CD4-positive, CD25-positive, alpha-beta regulatory T cell (primary cell): Measurements from ENCODE around the gene HDHD2. TPM values are rescaled to one million over a fixed set of nuclear protein-coding genes. Genes with fewer than 3 reads are reported as not detected.

Experiments used
- ATAC-seq, 2 donors: fragments of 150-1000 bp; cut with Tn5 transposase; one replicate each; pipeline ENCODE4 v1.10.0; 2021; ENCODE audit warnings: low read depth in 2 of 2, moderate number of reproducible peaks in 2 of 2, moderate library complexity in 1 of 2
- DNase-seq, 3 donors: peaks; one replicate each; pipeline versions ENCODE4 v3.0.0 to v3.0.0-alpha.2; 2012 to 2022; ENCODE audit warnings: mixed read lengths in 1 of 3
- H3K27ac ChIP-seq: one replicate; pipeline ENCODE4 v1.7.0; 2013; ENCODE audit warnings: mild to moderate bottlenecking, low read length; ENCODE audit not compliant: insufficient read depth, poor library complexity, severe bottlenecking
- H3K27me3 ChIP-seq: one replicate; pipeline ENCODE4 v1.7.0; 2013; ENCODE audit warnings: low read length; ENCODE audit not compliant: control insufficient read depth, insufficient read depth
- H3K36me3 ChIP-seq: one replicate; pipeline ENCODE4 v1.7.0; 2013; ENCODE audit warnings: mild to moderate bottlenecking, low read length, moderate library complexity; ENCODE audit not compliant: control insufficient read depth, insufficient read depth
- H3K4me1 ChIP-seq: 2 replicates; pipeline ENCODE4 v1.7.0; 2013; ENCODE audit warnings: mild to moderate bottlenecking, low read length; ENCODE audit not compliant: insufficient read depth, control insufficient read depth, poor library complexity, severe bottlenecking
- H3K4me3 ChIP-seq: one replicate; pipeline ENCODE4 v1.7.0; 2013; ENCODE audit warnings: low read depth, mild to moderate bottlenecking, low read length, moderate library complexity
- H3K9me3 ChIP-seq, 2 experiments: 1 replicate in 1 of 2; 2 replicates in 1 of 2; pipeline ENCODE4 v1.7.0; 2013; ENCODE audit warnings: low read length in 2 of 2, mild to moderate bottlenecking in 1 of 2, moderate library complexity in 1 of 2; ENCODE audit not compliant: control insufficient read depth in 2 of 2
- H3K27ac Mint-ChIP-seq, 3 donors: one replicate each; pipeline ENCODE4 v1.8.0; 2020 to 2022; ENCODE audit warnings: mild to moderate bottlenecking in 3 of 3, mixed read lengths in 3 of 3, moderate library complexity in 2 of 3
- H3K27me3 Mint-ChIP-seq: one replicate; pipeline ENCODE4 v1.8.0; 2022; ENCODE audit warnings: mild to moderate bottlenecking, mixed read lengths
- H3K36me3 Mint-ChIP-seq: one replicate; pipeline ENCODE4 v1.8.0; 2020; ENCODE audit warnings: mixed read lengths
- H3K4me1 Mint-ChIP-seq, 4 donors: one replicate each; pipeline ENCODE4 v1.8.0; 2020 to 2022; ENCODE audit warnings: mixed read lengths in 4 of 4, mild to moderate bottlenecking in 1 of 4
- H3K4me3 Mint-ChIP-seq, 4 donors: one replicate each; pipeline ENCODE4 v1.8.0; 2020 to 2022; ENCODE audit warnings: mild to moderate bottlenecking in 4 of 4, mixed read lengths in 4 of 4, moderate library complexity in 3 of 4
- H3K9me3 Mint-ChIP-seq, 7 donors: one replicate each; pipeline ENCODE4 v1.8.0; 2020 to 2022; ENCODE audit warnings: mixed read lengths in 7 of 7, mild to moderate bottlenecking in 3 of 7, moderate library complexity in 2 of 7
- polyA plus RNA-seq, 4 donors: library from polyadenylated mRNA; unstranded; fragments of 300-500 nt; fragmentation: Illumina TruSeq; gene quantifications; one replicate each; pipeline ENCODE4 v1.2.3, GENCODE V29; 2021
- total RNA-seq: library from RNA; stranded (reverse); gene quantifications from one replicate; pipeline ENCODE4 v1.2.3, GENCODE V29; 2022

HDHD2 gene
- total and polyA plus RNA-seq, 5 donors from 2014 or later: 18.7 to 46.7 (median 43.9) TPM

GRCh38 chr18:47087676-47088075, 62.6 kb downstream of the HDHD2 start:
- DNase-seq (no peak), ATAC-seq (no peak)
- no peak overlapping the region for H3K4me3 Mint-ChIP-seq
- H3K27ac Mint-ChIP-seq: no peak overlapping the region
- Histone ChIP-seq H3K36me3 (no peaks in the 10 kb centered on the region), H3K9me3 (no peaks in the 10 kb centered on the region), H3K27ac (no peak overlapping the region), H3K4me3 (no peak overlapping the region), H3K27me3 (no peaks in the 10 kb centered on the region), H3K4me1 (no peaks in the 10 kb centered on the region)
- no peaks in the 10 kb centered on the region for H3K9me3 Mint-ChIP-seq
- peaks cover 27% of the 10 kb centered on the region for H3K36me3 Mint-ChIP-seq
- H3K4me1 Mint-ChIP-seq: no peaks in the 10 kb centered on the region
- H3K27me3 Mint-ChIP-seq: no peaks in the 10 kb centered on the region

GRCh38 chr18:47081578-47081977, 68.7 kb downstream of the HDHD2 start:
- Mint-ChIP-seq H3K27me3 (no peaks in the 10 kb centered on the region), H3K9me3 (no peaks in the 10 kb centered on the region), H3K36me3 (peaks cover 10% of the 10 kb centered on the region), H3K4me3 (no peak overlapping the region), H3K27ac (peak overlapping the region in 1 of 3 donors; percentile 11), H3K4me1 (no peaks in the 10 kb centered on the region)
- H3K4me3 ChIP-seq: no peak overlapping the region
- no peak overlapping the region for H3K27ac ChIP-seq
- H3K4me1 ChIP-seq: no peaks in the 10 kb centered on the region
- no peaks in the 10 kb centered on the region for H3K9me3 ChIP-seq
- ATAC-seq (no peak), DNase-seq (no peak)
- H3K27me3 ChIP-seq: no peaks in the 10 kb centered on the region
- no peaks in the 10 kb centered on the region for H3K36me3 ChIP-seq

- DNase-seq: no peak
- Histone ChIP-seq H3K36me3 (no peaks in the 10 kb centered on the region), H3K4me1 (no peaks in the 10 kb centered on the region), H3K4me3 (no peak overlapping the region), H3K27ac (no peak overlapping the region), H3K9me3 (no peaks in the 10 kb centered on the region), H3K27me3 (no peaks in the 10 kb centered on the region)
- Mint-ChIP-seq H3K9me3 (no peaks in the 10 kb centered on the region), H3K27ac (no peak overlapping the region), H3K27me3 (no peaks in the 10 kb centered on the region), H3K4me3 (no peak overlapping the region), H3K36me3 (peaks cover 10% of the 10 kb centered on the region), H3K4me1 (no peaks in the 10 kb centered on the region)
- ATAC-seq: no peak
Measured at GRCh38 chr18:47080872-47081271, 69.4 kb downstream of the HDHD2 start.

DNA sequence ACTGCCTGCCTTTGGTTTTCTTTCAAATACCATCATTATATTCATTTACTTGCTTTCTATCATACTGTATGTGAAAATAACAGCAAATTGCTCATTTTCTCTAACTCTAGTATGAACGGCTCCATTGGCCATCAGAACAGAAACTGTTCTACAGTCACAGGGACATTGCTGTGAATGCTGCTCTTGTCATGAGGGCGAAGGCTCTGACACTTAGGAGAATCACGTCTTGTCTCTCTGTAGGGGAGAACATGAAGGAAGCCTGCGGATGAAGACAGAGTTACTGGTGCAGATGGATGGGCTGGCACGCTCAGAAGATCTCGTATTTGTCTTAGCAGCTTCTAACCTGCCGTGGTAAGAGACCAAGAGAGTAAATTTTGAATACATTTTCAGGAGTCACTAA, 73.2 kb downstream of the HDHD2 start:
- H3K27me3 Mint-ChIP-seq: no peaks in the 10 kb centered on the region
- H3K27ac Mint-ChIP-seq: no peak overlapping the region
- no peak overlapping the region for H3K4me3 ChIP-seq
- no peaks in the 10 kb centered on the region for H3K36me3 Mint-ChIP-seq
- H3K27me3 ChIP-seq: no peaks in the 10 kb centered on the region
- no peaks in the 10 kb centered on the region for H3K9me3 Mint-ChIP-seq
- H3K4me3 Mint-ChIP-seq: no peak overlapping the region
- no peaks in the 10 kb centered on the region for H3K4me1 Mint-ChIP-seq
- ATAC-seq (no peak), DNase-seq (no peak)
- H3K9me3 ChIP-seq: no peaks in the 10 kb centered on the region
- no peaks in the 10 kb centered on the region for H3K36me3 ChIP-seq
- H3K27ac ChIP-seq: no peak overlapping the region
- no peaks in the 10 kb centered on the region for H3K4me1 ChIP-seq

GRCh38 chr18:47075098-47075883, 75.0 kb downstream of the HDHD2 start:
- H3K9me3 ChIP-seq: no peaks in the 10 kb centered on the region
- H3K27me3 Mint-ChIP-seq: no peaks in the 10 kb centered on the region
- no peak overlapping the region for H3K4me3 ChIP-seq

DNA sequence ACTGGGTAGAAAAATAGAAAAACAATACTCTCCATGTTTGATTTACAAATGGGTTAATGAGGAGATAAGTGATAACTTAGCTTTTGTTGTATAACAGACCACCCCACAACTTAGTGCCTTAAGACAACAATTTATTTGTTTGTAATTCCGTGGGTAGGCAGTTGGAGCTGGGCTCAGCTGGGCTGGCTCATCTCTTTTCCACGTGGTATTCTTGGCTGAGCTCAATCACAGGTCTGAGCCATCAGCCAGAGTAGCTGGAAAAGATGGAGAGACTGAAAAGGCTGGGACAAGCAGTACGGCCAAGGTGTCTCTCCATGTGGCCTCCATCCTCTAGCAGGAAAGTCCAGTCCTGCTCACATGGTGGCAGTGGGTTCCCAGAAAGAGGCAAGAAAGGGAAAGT, 82.7 kb downstream of the HDHD2 start:
- H3K4me1 ChIP-seq: no peaks in the 10 kb centered on the region
- Mint-ChIP-seq H3K27me3 (peaks cover 4% of the 10 kb centered on the region), H3K4me3 (no peak overlapping the region), H3K27ac (no peak overlapping the region), H3K36me3 (no peaks in the 10 kb centered on the region), H3K4me1 (no peaks in the 10 kb centered on the region), H3K9me3 (no peaks in the 10 kb centered on the region)
- H3K9me3 ChIP-seq: no peaks in the 10 kb centered on the region
- no peak overlapping the region for H3K27ac ChIP-seq
- ATAC-seq (no peak), DNase-seq (no peak)
- H3K27me3 ChIP-seq: no peaks in the 10 kb centered on the region
- H3K36me3 ChIP-seq: no peaks in the 10 kb centered on the region
- H3K4me3 ChIP-seq: no peak overlapping the region

More at GRCh38 chr18:47075098-47075883, 75.0 kb downstream of the HDHD2 start:
- Histone ChIP-seq H3K27me3 (no peaks in the 10 kb centered on the region), H3K4me1 (no peaks in the 10 kb centered on the region), H3K36me3 (no peaks in the 10 kb centered on the region), H3K27ac (no peak overlapping the region)
- Mint-ChIP-seq H3K4me3 (no peak overlapping the region), H3K4me1 (no peaks in the 10 kb centered on the region), H3K36me3 (no peaks in the 10 kb centered on the region), H3K9me3 (no peaks in the 10 kb centered on the region), H3K27ac (no peak overlapping the region)
- DNase-seq: no peak
- no peak for ATAC-seq

DNA sequence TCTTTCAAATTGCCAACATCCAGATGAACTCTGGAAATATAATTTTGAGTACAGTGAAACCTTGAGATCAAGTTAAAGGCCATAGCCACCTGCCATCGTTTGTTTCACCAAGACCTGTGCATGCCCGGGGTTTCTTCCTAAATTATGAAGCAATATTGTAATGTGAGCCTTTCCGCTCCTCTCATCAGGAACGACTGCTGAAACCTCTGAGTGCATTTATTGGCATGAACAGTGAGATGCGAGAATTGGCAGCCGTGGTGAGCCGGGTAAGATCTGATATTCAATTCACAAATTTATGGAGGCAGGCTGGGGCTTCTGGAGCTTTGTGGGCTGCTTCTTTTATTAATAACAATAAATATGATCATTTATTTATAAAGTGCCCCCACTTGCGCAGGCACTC, 87.2 kb downstream of the HDHD2 start:
- Mint-ChIP-seq H3K4me1 (no peaks in the 10 kb centered on the region), H3K27ac (no peak overlapping the region), H3K9me3 (no peaks in the 10 kb centered on the region), H3K27me3 (peaks cover 4% of the 10 kb centered on the region), H3K36me3 (no peaks in the 10 kb centered on the region), H3K4me3 (no peak overlapping the region)
- Histone ChIP-seq H3K36me3 (no peaks in the 10 kb centered on the region), H3K4me1 (no peaks in the 10 kb centered on the region), H3K27me3 (no peaks in the 10 kb centered on the region), H3K27ac (no peak overlapping the region), H3K4me3 (no peak overlapping the region), H3K9me3 (no peaks in the 10 kb centered on the region)
- no peak for ATAC-seq
- DNase-seq: no peak

GRCh38 chr18:47062471-47062870, 87.8 kb downstream of the HDHD2 start:
- H3K27me3 Mint-ChIP-seq: peaks cover 4% of the 10 kb centered on the region
- H3K27me3 ChIP-seq: no peaks in the 10 kb centered on the region
- H3K36me3 Mint-ChIP-seq: no peaks in the 10 kb centered on the region
- no peaks in the 10 kb centered on the region for H3K9me3 Mint-ChIP-seq
- H3K4me1 ChIP-seq: no peaks in the 10 kb centered on the region
- H3K9me3 ChIP-seq: no peaks in the 10 kb centered on the region
- no peak overlapping the region for H3K4me3 Mint-ChIP-seq
- no peak overlapping the region for H3K4me3 ChIP-seq
- DNase-seq (no peak), ATAC-seq (no peak)
- H3K27ac ChIP-seq: no peak overlapping the region
- H3K4me1 Mint-ChIP-seq: no peaks in the 10 kb centered on the region
- H3K27ac Mint-ChIP-seq: no peak overlapping the region
- H3K36me3 ChIP-seq: no peaks in the 10 kb centered on the region
